Neural cell (in vitro differentiated cells): Measurements from ENCODE around the gene HEPHL1. TPM values are rescaled to one million over a fixed set of nuclear protein-coding genes. Genes with fewer than 3 reads are reported as not detected.

Experiments
- H2AFZ ChIP-seq: fragments of 200-600, 300-800 bp; sonication (generic), shearing (Covaris generic); 2 replicates; pipeline ENCODE4 v1.6.0; 2014; ENCODE audit warnings: low read depth, mild to moderate bottlenecking, antibody characterized with exemption, low read length, moderate library complexity
- H3F3A ChIP-seq: fragments of 200-600 bp; shearing (Covaris generic); 2 replicates; pipeline ENCODE4 v1.6.1; 2016; ENCODE audit warnings: mild to moderate bottlenecking, moderate library complexity, mixed read lengths, antibody characterized with exemption, low read length; ENCODE audit not compliant: insufficient read depth, poor library complexity, severe bottlenecking
- H3K27ac ChIP-seq: fragments of 200-600, 300-800 bp; sonication (generic), shearing (Covaris generic); 2 replicates; pipeline ENCODE4 v1.5.1; 2014; ENCODE audit warnings: mild to moderate bottlenecking, low read length, moderate library complexity
- H3K27me3 ChIP-seq: fragments of 300-800, 200-600 bp; sonication (generic), shearing (Covaris generic); 2 replicates; pipeline ENCODE4 v1.6.0; 2014; ENCODE audit warnings: mild to moderate bottlenecking, low read depth, low read length, moderate library complexity; ENCODE audit not compliant: insufficient read depth
- H3K36me3 ChIP-seq: fragments of 300-800, 200-600 bp; sonication (generic), shearing (Covaris generic); 2 replicates; pipeline ENCODE4 v1.5.1; 2014; ENCODE audit warnings: mild to moderate bottlenecking, antibody characterized with exemption, low read length, moderate library complexity; ENCODE audit not compliant: insufficient read depth
- H3K4me2 ChIP-seq: fragments of 300-800, 200-600 bp; sonication (generic), shearing (Covaris generic); 2 replicates; pipeline ENCODE4 v1.6.0; 2014; ENCODE audit warnings: mild to moderate bottlenecking, low read length
- H3K4me3 ChIP-seq: fragments of 300-800, 200-600 bp; sonication (generic), shearing (Covaris generic); 2 replicates; pipeline ENCODE4 v1.5.1; 2014; ENCODE audit warnings: mild to moderate bottlenecking, low read length, moderate library complexity
- H3K79me2 ChIP-seq: fragments of 200-600 bp; shearing (Covaris generic); replicated peaks from 2 replicates; pipeline ENCODE4 v1.6.0; 2014; ENCODE audit warnings: mild to moderate bottlenecking, low read length, moderate library complexity; ENCODE audit not compliant: insufficient read depth
- H3K9ac ChIP-seq: fragments of 300-800, 200-600 bp; sonication (generic), shearing (Covaris generic); 2 replicates; pipeline ENCODE4 v1.6.1; 2016; ENCODE audit warnings: mild to moderate bottlenecking, low read length, mixed read lengths
- H3K9me2 ChIP-seq: fragments of 200-600 bp; shearing (Covaris generic); 2 replicates; pipeline ENCODE4 v1.6.1; 2016; ENCODE audit warnings: mild to moderate bottlenecking, low read length, mixed read lengths; ENCODE audit not compliant: insufficient read depth
- H3K9me3 ChIP-seq: fragments of 200-600, 300-800 bp; sonication (generic), shearing (Covaris generic); 2 replicates; pipeline ENCODE4 v1.6.1; 2016; ENCODE audit warnings: mild to moderate bottlenecking, mixed run types, low read length, moderate library complexity, mixed read lengths
- H4K20me1 ChIP-seq: fragments of 200-600 bp; shearing (Covaris generic); 2 replicates; pipeline ENCODE4 v1.6.1; 2016; ENCODE audit warnings: mild to moderate bottlenecking, mixed run types; ENCODE audit not compliant: insufficient read depth
- CTCF ChIP-seq: fragments of 450-650 bp; IDR thresholded peaks from 2 replicates; pipeline ENCODE4 v1.5.1; 2014; ENCODE audit warnings: antibody characterized with exemption, mild to moderate bottlenecking, moderate library complexity; ENCODE audit not compliant: poor library complexity, severe bottlenecking
- EP300 ChIP-seq: fragments of 450-650 bp; conservative IDR thresholded peaks from 2 replicates; pipeline ENCODE4 v1.6.1; 2014; ENCODE audit warnings: antibody characterized with exemption, mild to moderate bottlenecking, moderate library complexity; ENCODE audit not compliant: poor library complexity, severe bottlenecking
- EZH2 ChIP-seq: fragments of 200-600, 300-800 bp; shearing (Covaris generic), sonication (generic); IDR thresholded peaks from 2 replicates; pipeline ENCODE4 v1.6.1; 2014; ENCODE audit warnings: antibody characterized with exemption, low read length, borderline replicate concordance, mild to moderate bottlenecking; ENCODE audit not compliant: insufficient read depth, poor library complexity, severe bottlenecking
- MXI1 ChIP-seq: fragments of 450-650 bp; conservative IDR thresholded peaks from 2 replicates; pipeline ENCODE4 v1.6.1; 2014; ENCODE audit warnings: antibody characterized with exemption, mild to moderate bottlenecking; ENCODE audit not compliant: poor library complexity, severe bottlenecking
- POLR2AphosphoS5 ChIP-seq: IDR thresholded peaks from 2 replicates; pipeline ENCODE4 v1.6.1; 2012
- RAD21 ChIP-seq: fragments of 450-650 bp; conservative IDR thresholded peaks from 2 replicates; pipeline ENCODE4 v1.6.1; 2014; ENCODE audit warnings: antibody characterized with exemption, mild to moderate bottlenecking, moderate library complexity
- SMC3 ChIP-seq: fragments of 450-650 bp; conservative IDR thresholded peaks from 2 replicates; pipeline ENCODE4 v1.6.1; 2014; ENCODE audit warnings: antibody characterized with exemption, mild to moderate bottlenecking, moderate library complexity; ENCODE audit not compliant: poor library complexity
- TAF1 ChIP-seq: IDR thresholded peaks from 2 replicates; pipeline ENCODE4 v1.6.1; 2012; ENCODE audit warnings: low read depth
- polyA plus RNA-seq: library from polyadenylated mRNA; depleted of rRNA; stranded (reverse); fragments of >200 nt; gene quantifications from 2 replicates; pipeline ENCODE4 v1.2.3, GENCODE V29; 2014
- TF ChIP-seq, protein P1 (sequence below): IDR thresholded peaks from 2 replicates; pipeline ENCODE4 v1.6.1; 2012; ENCODE audit warnings: borderline replicate concordance

Gene HEPHL1
- polyA plus RNA-seq, 1 donor from 2014 or later: not detected

DNA sequence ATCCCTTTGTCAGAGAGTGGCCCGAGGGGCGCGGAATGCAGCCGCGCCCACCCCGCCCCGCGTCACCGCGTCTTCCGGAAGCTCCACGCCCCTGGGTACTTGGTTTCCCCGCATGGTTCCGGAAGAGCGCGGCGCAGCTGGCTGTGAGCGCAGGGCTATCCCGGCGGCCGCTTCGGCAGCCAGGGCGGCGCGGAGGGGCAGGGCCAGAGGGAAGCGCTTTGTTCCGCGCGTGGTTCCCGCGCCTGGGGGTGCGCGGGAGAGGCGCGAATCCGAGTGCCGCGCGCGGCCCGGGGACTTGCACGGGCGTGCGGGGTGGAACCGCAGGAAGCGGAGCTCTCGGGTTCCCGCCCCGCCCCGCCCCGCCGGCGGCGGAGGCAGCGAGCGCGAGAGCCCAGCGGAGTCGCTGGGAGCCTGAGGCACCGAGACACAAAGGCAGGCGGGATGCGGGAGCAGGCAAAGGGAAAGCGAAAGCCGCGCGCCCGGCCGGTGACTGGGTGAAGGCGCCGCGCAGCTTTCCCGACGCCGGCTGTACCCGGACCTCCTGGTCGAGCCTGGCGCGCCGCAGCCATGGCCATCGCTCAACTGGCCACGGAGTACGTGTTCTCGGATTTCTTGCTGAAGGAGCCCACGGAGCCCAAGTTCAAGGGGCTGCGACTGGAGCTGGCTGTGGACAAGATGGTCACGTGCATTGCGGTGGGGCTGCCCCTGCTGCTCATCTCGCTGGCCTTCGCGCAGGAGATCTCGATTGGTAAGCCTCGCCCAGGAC is 107.8 kb downstream of the HEPHL1 start, which contains the start of gene PANX1:
TSS of gene PANX1 (plus strand) at position 96 of the 766 bp plus-strand sequence. CDS start at position 568, 472 bp downstream.
- Histone ChIP-seq H3K36me3 (no peaks in the 10 kb centered on the region), H3K4me3 (peak within 1 kb of the TSS; percentile 98), H3K9me3 (no peaks in the 10 kb centered on the region), H3K27me3 (no peaks in the 10 kb centered on the region), H4K20me1 (peaks cover 11% of the 10 kb centered on the region), H3K79me2 (peaks cover 66% of the 10 kb centered on the region), H3K27ac (peak within 1 kb of the TSS; percentile 96), H2AFZ (peak within 1 kb of the TSS; percentile 99), H3K9me2 (no peaks in the 10 kb centered on the region), H3K4me2 (peak within 1 kb of the TSS; percentile 99), H3K9ac (peak within 1 kb of the TSS; percentile 97), H3F3A (no peaks in the 10 kb centered on the region)
- TF ChIP-seq TAF1 (peak; percentile 40), CTCF (peak; percentile 8), EZH2 (no peak), MXI1 (peak; percentile 94), POLR2AphosphoS5 (peak; percentile 62), RAD21 (peak; percentile 8), EP300 (peak; percentile 42), SMC3 (no peak)
- TF ChIP-seq, protein P1, sequence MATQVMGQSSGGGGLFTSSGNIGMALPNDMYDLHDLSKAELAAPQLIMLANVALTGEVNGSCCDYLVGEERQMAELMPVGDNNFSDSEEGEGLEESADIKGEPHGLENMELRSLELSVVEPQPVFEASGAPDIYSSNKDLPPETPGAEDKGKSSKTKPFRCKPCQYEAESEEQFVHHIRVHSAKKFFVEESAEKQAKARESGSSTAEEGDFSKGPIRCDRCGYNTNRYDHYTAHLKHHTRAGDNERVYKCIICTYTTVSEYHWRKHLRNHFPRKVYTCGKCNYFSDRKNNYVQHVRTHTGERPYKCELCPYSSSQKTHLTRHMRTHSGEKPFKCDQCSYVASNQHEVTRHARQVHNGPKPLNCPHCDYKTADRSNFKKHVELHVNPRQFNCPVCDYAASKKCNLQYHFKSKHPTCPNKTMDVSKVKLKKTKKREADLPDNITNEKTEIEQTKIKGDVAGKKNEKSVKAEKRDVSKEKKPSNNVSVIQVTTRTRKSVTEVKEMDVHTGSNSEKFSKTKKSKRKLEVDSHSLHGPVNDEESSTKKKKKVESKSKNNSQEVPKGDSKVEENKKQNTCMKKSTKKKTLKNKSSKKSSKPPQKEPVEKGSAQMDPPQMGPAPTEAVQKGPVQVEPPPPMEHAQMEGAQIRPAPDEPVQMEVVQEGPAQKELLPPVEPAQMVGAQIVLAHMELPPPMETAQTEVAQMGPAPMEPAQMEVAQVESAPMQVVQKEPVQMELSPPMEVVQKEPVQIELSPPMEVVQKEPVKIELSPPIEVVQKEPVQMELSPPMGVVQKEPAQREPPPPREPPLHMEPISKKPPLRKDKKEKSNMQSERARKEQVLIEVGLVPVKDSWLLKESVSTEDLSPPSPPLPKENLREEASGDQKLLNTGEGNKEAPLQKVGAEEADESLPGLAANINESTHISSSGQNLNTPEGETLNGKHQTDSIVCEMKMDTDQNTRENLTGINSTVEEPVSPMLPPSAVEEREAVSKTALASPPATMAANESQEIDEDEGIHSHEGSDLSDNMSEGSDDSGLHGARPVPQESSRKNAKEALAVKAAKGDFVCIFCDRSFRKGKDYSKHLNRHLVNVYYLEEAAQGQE: no peak

DNA sequence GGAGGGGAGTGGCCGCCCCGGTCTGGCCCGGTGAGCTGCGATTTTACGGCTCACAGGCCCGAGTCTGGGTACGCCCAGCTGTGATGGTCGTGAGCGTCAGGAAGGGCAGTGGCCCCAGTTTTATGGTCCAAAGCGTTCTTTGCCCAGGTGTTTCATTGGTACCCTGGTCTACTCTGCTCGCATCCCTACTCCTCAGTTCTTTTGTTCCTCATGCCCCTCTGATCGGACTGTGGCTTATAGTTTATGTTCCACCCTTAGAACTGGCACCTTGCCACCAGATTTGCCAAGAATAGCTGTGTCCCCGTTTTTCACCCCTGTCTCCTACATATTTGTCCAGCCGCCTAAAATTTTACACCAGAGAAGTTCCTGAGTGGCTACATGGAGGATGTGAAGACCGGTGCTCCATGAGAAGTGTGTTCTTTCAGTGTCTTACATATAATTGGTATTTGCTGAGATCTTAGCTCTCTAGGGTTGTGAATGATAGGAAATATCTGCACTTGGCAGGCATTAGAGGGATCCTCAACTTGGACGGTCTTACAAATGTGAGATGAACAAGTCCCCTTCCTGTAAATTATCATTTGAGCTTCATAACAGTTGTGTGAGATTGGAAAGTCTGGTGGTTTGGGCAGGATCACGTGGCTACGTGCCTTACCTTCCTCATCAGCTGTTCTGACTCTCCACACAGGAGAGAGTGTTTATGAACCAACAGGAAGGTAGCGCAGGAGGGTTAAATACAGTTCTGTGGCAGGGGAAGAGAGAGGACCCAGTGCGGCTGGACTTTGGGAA is 108.6 kb downstream of the HEPHL1 start:
- TF ChIP-seq, protein P1: no peak
- peak; percentile 24 for TF ChIP-seq TAF1
- H3F3A ChIP-seq: no peaks in the 10 kb centered on the region
- H3K4me3 ChIP-seq: peak overlapping the region; percentile 98
- peaks cover 11% of the 10 kb centered on the region for H4K20me1 ChIP-seq
- H3K79me2 ChIP-seq: peaks cover 73% of the 10 kb centered on the region
- H3K9me2 ChIP-seq: no peaks in the 10 kb centered on the region
- H3K9me3 ChIP-seq: no peaks in the 10 kb centered on the region
- H3K4me2 ChIP-seq: peak overlapping the region; percentile 59
- no peaks in the 10 kb centered on the region for H3K36me3 ChIP-seq
- H3K9ac ChIP-seq: peak overlapping the region; percentile 97
- H3K27ac ChIP-seq: peak overlapping the region; percentile 96
- H3K27me3 ChIP-seq: no peaks in the 10 kb centered on the region
- H2AFZ ChIP-seq: peak overlapping the region; percentile 99
